Measurements from ENCODE around the gene DNAAF1.
A peak's percentile ranks its signal among the peaks of the same experiment; 100 is the strongest.
"Not testable (repeated sequence)": the region's sequence is repeated elsewhere in the genome, so short reads cannot be mapped to it uniquely, and the experiment has no call there.

DNAAF1 gene

GRCh38 chr16:84144859-84145639, at the start of gene DNAAF1, which contains the start of gene HSDL1:
TSS of gene DNAAF1 (plus strand) at chr16:84145308. CDS start at chr16:84145441, 133 bp downstream.
TSS of gene HSDL1 (minus strand) at chr16:84145177. CDS start at chr16:84131321, 13,856 bp downstream.
- DNase-seq, result peak; percentile 89 to 96

- no peak for DNase-seq
Measured at GRCh38 chr16:84095466-84095865, 49.6 kb upstream of the DNAAF1 start.

GRCh38 chr16:84096447-84097005, 48.6 kb upstream of the DNAAF1 start:
- DNase-seq, result no peak

GRCh38 chr16:84098939-84099338, 46.2 kb upstream of the DNAAF1 start:
- DNase-seq, result no peak

GRCh38 chr16:84103678-84104077, 41.4 kb upstream of the DNAAF1 start:
- no peak for DNase-seq

GRCh38 chr16:84104231-84104630, 40.9 kb upstream of the DNAAF1 start:
- DNase-seq, result no peak

GRCh38 chr16:84105301-84105815, 39.8 kb upstream of the DNAAF1 start:
- no peak for DNase-seq

- no peak for DNase-seq
Measured at GRCh38 chr16:84105948-84106740, 39.0 kb upstream of the DNAAF1 start.

GRCh38 chr16:84107921-84108320, 37.2 kb upstream of the DNAAF1 start:
- no peak for DNase-seq

GRCh38 chr16:84109598-84110335, 35.3 kb upstream of the DNAAF1 start:
- DNase-seq, result no peak

- DNase-seq, result no peak
Measured at GRCh38 chr16:84110527-84110926, 34.6 kb upstream of the DNAAF1 start.

GRCh38 chr16:84111525-84111924, 33.6 kb upstream of the DNAAF1 start:
- no peak for DNase-seq

GRCh38 chr16:84111949-84112348, 33.2 kb upstream of the DNAAF1 start:
- peak; percentile 14 to 34 for DNase-seq

- DNase-seq, result no peak
Measured at GRCh38 chr16:84115919-84116719, 29.0 kb upstream of the DNAAF1 start.

- peak; percentile 97 to 99 for DNase-seq
Measured at GRCh38 chr16:84116720-84117493, 28.2 kb upstream of the DNAAF1 start, which contains the start of gene MBTPS1. TSS of gene MBTPS1 (minus strand) at chr16:84116942. CDS start at chr16:84101783, 15,159 bp downstream.

- DNase-seq, result peak; percentile 32 to 40
Measured at GRCh38 chr16:84117494-84117843, 27.6 kb upstream of the DNAAF1 start.

- not testable (repeated sequence) for DNase-seq
Measured at GRCh38 chr16:84118315-84118714, 26.8 kb upstream of the DNAAF1 start.

GRCh38 chr16:84119368-84119767, 25.7 kb upstream of the DNAAF1 start:
- no peak for DNase-seq

- DNase-seq, result no peak
Measured at GRCh38 chr16:84120023-84120422, 25.1 kb upstream of the DNAAF1 start.

- no peak for DNase-seq
Measured at GRCh38 chr16:84121007-84121406, 24.1 kb upstream of the DNAAF1 start.
